ENCODE measurements around the gene CHKB. TPM values are rescaled to one million over a fixed set of nuclear protein-coding genes. Genes with fewer than 3 reads are reported as not detected.
A peak's percentile ranks its signal among the peaks of the same experiment; 100 is the strongest.

CHKB gene
- total RNA-seq, 4 donors from 2014 or later: 20.7 to 43.5 (median 33.0) TPM

DNA sequence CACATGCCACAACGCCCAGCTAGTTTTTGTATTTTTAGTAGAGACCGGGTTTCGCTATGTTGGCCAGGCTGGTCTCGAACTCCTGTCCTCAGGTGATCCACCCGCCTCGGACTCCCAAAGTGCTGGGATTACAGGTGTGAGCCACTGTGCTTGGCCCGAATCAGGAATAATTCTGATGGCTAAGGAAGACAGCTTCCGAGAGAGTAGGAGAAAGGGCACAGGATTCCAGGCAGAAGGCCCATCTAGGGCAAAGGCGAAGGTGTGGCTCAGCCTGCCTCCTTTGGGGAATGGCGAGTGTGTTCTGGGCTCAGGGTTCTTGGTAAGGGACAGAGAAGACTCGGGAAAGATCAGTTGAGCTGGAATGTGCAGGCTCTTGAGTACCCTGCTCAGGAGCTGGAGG, 18.4 kb downstream of the CHKB start:
- no peak overlapping the region for H3K4me3 ChIP-seq
- H3K9me3 ChIP-seq: no peaks in the 10 kb centered on the region
- intact Hi-C loops (cut with DNase I): no loop called here
- peaks cover 9 to 16% (median 15%) of the 10 kb centered on the region in 4 donors for H3K4me1 ChIP-seq
- H3K27ac ChIP-seq (replicated peaks in 1 of 4): no peak overlapping the region
- WGBS: 93% methylated on average over 11 of the region's 11 CpGs
- H3K36me3 ChIP-seq: peaks cover 7 to 19% (median 13%) of the 10 kb centered on the region in 4 donors
- no peaks in the 10 kb centered on the region for H3K27me3 ChIP-seq
- TF ChIP-seq POLR2AphosphoS5 (IDR thresholded peaks at IDR 0.05) (no peak), POLR2A (IDR thresholded peaks at IDR 0.05; ENCODE audit: low read depth) (no peak), EP300 (IDR thresholded peaks at IDR 0.05) (no peak)
- TF ChIP-seq, protein P1, sequence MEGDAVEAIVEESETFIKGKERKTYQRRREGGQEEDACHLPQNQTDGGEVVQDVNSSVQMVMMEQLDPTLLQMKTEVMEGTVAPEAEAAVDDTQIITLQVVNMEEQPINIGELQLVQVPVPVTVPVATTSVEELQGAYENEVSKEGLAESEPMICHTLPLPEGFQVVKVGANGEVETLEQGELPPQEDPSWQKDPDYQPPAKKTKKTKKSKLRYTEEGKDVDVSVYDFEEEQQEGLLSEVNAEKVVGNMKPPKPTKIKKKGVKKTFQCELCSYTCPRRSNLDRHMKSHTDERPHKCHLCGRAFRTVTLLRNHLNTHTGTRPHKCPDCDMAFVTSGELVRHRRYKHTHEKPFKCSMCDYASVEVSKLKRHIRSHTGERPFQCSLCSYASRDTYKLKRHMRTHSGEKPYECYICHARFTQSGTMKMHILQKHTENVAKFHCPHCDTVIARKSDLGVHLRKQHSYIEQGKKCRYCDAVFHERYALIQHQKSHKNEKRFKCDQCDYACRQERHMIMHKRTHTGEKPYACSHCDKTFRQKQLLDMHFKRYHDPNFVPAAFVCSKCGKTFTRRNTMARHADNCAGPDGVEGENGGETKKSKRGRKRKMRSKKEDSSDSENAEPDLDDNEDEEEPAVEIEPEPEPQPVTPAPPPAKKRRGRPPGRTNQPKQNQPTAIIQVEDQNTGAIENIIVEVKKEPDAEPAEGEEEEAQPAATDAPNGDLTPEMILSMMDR (IDR thresholded peaks at IDR 0.05): no peak
- DNase-seq (ENCODE audit: extremely low spot score): no peak

DNA sequence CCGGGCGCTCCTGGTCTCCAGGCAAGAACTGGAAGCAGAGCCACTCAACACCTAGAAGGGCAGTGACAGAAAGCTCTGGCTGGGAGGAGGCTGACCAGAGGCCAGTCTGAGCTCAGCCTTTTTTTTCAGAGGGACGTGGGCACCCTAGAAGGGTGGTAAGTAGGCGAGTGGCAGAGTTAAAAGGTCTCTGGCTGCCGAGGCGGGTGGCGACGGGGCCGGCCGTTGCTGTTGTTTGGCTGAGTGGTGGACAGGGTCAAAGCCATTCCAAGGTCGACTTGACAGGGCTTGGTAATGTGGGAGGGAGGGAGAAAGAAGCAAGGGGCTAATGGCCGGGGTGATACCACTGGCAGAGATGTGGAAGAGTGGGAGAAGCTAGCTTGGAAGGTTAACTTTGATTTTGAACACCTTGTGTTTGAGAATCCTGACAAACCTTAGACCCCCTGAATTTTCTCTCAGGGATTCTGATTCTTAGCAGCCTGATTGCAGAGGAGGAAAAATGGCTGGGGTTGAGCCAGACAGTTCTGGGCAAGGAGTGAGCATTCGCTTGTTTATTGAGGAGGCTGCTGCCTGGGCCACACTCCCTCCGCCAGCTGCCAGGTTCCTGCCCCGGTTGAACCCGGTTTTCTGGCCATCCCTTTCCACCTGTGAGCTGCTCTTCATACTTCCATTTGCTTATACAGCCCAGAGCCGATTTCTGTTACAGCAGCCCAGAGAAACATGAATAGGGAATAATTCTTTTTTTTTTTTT, 19.1 kb downstream of the CHKB start:
- Histone ChIP-seq H3K4me1 (peaks cover 9 to 16% (median 15%) of the 10 kb centered on the region in 4 donors), H3K27me3 (no peaks in the 10 kb centered on the region), H3K27ac (replicated peaks in 1 of 4) (peak overlapping the region; percentile 64 to 65 (median 64)), H3K9me3 (no peaks in the 10 kb centered on the region), H3K4me3 (peak overlapping the region; percentile 57 to 62 (median 60)), H3K36me3 (peaks cover 4 to 12% (median 6%) of the 10 kb centered on the region in 4 donors)
- DNase-seq (ENCODE audit: extremely low spot score): no peak
- TF ChIP-seq, protein P1 (IDR thresholded peaks at IDR 0.05): no peak
- no peak for TF ChIP-seq POLR2A (IDR thresholded peaks at IDR 0.05; ENCODE audit: low read depth)
- TF ChIP-seq EP300 (IDR thresholded peaks at IDR 0.05): no peak
- TF ChIP-seq POLR2AphosphoS5 (IDR thresholded peaks at IDR 0.05): no peak
- intact Hi-C loops (cut with DNase I): no loop called here
- 23% methylated on average over 16 of the region's 17 CpGs for WGBS

DNA sequence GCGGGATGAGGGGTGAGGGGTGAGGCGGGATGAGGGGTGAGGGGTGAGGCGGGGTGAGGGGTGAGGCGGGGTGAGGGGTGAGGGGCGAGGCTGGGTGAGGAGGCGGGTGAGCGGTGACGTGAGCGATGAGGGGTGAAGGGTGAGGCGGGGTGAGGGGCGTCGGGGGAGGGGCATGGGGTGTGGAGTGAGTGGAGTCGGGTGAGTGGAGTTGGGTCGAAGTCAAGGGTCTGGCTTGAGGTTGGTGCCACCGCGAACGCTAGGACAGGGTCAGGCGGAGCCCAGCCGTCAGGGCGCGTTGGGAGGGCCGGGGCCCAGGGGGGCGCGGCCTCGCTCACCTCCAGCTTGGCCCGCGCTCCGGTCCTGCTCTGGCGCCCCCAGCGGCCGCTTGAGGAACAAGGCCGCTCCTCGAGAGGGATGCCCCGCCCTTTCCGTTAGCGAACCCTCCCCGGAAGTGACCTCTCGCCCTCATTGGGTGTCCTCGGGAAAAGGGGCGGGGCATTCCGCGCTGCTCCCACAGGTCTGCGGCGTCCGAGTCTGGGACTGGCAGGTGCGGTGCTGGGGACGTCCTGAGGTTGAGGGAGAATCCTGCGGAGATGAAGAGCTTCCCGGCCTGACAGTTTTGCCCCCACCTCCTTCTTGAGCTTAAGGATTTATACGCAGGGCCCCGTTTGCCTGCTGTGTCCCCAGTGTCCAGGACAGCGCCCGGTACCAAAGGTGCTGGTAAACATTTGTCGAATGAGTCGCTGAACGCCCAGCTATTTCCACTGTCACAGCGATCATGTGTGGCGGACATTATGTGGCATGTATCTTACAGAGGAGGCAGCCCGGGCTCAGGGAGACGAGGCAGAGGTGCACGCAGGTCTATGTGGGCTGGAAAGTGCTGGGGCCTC, 19.9 kb downstream of the CHKB start, which contains the start of gene SYCE3:
Gene SYCE3 (minus strand): TSS at position 397 of the 890 bp plus-strand sequence. CDS start 6,514 bp downstream, outside the sequence.
- intact Hi-C loops (cut with DNase I): no loop called here
- Histone ChIP-seq H3K27me3 (peaks cover 0 to 3% (median 0%) of the 10 kb centered on the region in 4 donors), H3K4me1 (peaks cover 9 to 16% (median 15%) of the 10 kb centered on the region in 4 donors), H3K27ac (replicated peaks in 1 of 4) (peak within 1 kb of the TSS; percentile 64 to 65 (median 64)), H3K9me3 (no peaks in the 10 kb centered on the region), H3K4me3 (peak within 1 kb of the TSS; percentile 57 to 62 (median 60)), H3K36me3 (peaks cover 0 to 6% (median 0%) of the 10 kb centered on the region in 4 donors)
- TF ChIP-seq EP300 (IDR thresholded peaks at IDR 0.05): no peak
- no peak for TF ChIP-seq POLR2A (IDR thresholded peaks at IDR 0.05; ENCODE audit: low read depth)
- TF ChIP-seq, protein P1 (IDR thresholded peaks at IDR 0.05): peak; percentile 89 to 100 (median 95)
- peak; percentile 87 to 91 for TF ChIP-seq POLR2AphosphoS5 (IDR thresholded peaks at IDR 0.05)
- peak; percentile 98 for DNase-seq (ENCODE audit: extremely low spot score)
- 12% methylated on average over 19 of the region's 61 CpGs for WGBS

DNA sequence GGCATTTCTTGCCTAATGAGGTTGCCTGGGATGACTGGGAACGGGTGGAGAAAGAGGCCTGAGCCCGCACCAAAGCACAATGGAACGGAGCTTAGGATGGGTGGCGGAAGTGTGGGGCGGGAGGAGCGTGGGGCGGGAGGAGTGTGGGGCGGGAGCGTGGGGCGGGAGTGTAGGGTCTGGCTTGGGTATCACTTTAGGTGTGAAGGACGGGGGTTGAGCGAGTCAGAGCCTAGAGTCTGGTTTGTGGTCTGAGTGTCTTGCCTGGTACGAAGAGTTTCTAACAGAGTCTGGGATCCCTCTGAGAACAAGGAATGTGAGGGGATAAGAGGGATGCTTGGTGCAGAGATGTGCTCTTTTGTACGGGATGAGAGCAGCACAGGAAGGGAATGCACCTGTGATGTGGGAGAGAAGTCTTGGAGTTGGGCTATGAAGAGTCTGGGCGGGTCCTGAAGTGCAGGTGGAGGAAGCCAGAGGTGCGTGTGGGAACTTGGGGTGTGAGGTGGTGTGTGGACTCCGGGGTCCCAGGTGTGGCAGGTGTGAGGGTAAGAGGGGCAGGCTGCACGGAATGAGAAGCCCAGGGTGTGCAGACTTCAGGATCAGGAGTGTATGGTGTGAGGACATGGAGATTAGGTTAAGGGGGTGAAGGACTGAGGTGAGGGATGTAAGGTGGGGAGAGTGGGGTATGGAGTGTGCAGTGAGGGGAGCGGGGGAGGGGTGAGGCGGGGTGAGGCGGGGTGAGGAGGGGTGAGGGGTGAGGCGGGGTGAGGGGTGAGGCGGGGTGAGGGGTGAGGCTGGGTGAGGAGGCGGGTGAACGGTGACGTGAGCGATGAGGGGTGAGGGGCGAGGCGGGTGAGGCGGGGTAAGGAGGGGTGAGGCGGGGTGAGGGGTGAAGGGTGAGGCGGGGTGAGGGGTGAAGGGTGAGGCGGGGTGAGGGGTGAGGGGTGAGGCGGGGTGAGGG, 21.0 kb downstream of the CHKB start:
- Histone ChIP-seq H3K4me3 (no peak overlapping the region), H3K36me3 (no peaks in the 10 kb centered on the region), H3K27ac (replicated peaks in 1 of 4) (no peak overlapping the region), H3K9me3 (no peaks in the 10 kb centered on the region), H3K27me3 (peaks cover 0 to 3% (median 0%) of the 10 kb centered on the region in 4 donors), H3K4me1 (peaks cover 9 to 16% (median 15%) of the 10 kb centered on the region in 4 donors)
- DNase-seq (ENCODE audit: extremely low spot score): no peak
- 67% methylated on average over 19 of the region's 34 CpGs for WGBS
- TF ChIP-seq, protein P1 (IDR thresholded peaks at IDR 0.05): no peak
- TF ChIP-seq EP300 (IDR thresholded peaks at IDR 0.05) (no peak), POLR2AphosphoS5 (IDR thresholded peaks at IDR 0.05) (no peak), POLR2A (IDR thresholded peaks at IDR 0.05; ENCODE audit: low read depth) (no peak)
- intact Hi-C loops (cut with DNase I): no loop called here

Measured in esophagus muscularis mucosa (tissue), 4 donors.